ENCODE results near the gene SLC12A8. TPM values are rescaled to one million over a fixed set of nuclear protein-coding genes. Genes with fewer than 3 reads are reported as not detected.

The SLC12A8 gene
- total and polyA plus RNA-seq, 2 donors (not counting 1 experiment from before 2014, with no cell fraction given) = 0.57 to 1.1 TPM

DNA sequence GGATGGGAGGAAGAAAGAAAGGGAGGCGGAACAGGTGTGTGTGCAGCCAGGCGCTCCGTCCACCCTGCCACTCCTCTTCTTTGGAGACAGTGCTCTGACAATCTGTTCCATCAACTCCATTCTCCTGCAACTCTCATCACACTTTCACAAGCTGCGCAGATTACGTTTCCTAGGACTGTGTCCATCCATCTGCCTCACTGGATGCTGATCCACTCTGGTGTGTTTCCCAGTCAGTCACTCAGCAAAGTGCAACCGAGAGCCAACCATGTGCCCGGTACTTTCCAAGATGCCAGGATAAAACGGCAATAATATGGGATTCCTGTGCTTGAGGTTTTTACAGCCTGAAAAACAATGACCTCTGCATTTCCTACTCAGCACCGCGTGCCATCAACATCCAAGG lies 59.6 kb downstream of the SLC12A8 start:
- no peak for DNase-seq
- Histone ChIP-seq H3K4me3 (ENCODE audit: control extremely low read depth in 1 of 5, extremely low read depth in 1 of 5, insufficient read depth in 1 of 5, low read depth in 2 of 5, low read length in 4 of 5) (no peak overlapping the region), H3K79me2 (ENCODE audit: control insufficient read depth, insufficient read depth, low read length) (no peaks in the 10 kb centered on the region), H3K27ac (ENCODE audit: low read length in 2 of 2) (no peak overlapping the region), H3K9ac (ENCODE audit: low read length) (no peak overlapping the region), H3K9me3 (ENCODE audit: control extremely low read depth in 1 of 3, control insufficient read depth in 2 of 3, insufficient read depth in 1 of 3, low read length in 2 of 3) (peaks cover 0 to 11% (median 0%) of the 10 kb centered on the region in 3 donors), H3K4me2 (replicated peaks; ENCODE audit: low read depth, low read length, poor library complexity, severe bottlenecking) (no peak overlapping the region), H3K36me3 (replicated peaks in 1 of 2; ENCODE audit: control extremely low read depth in 1 of 2, control insufficient read depth in 1 of 2, extremely low read depth in 1 of 2, insufficient read depth in 2 of 2, low read length in 1 of 2) (no peaks in the 10 kb centered on the region), H4K20me1 (ENCODE audit: control insufficient read depth, insufficient read depth, low read length, poor library complexity, severe bottlenecking) (no peaks in the 10 kb centered on the region), H3K4me1 (ENCODE audit: control insufficient read depth in 2 of 2, insufficient read depth in 2 of 2, low read length in 2 of 2) (peaks cover 22 to 42% of the 10 kb centered on the region in 2 donors), H3K27me3 (replicated peaks in 1 of 4; ENCODE audit: control extremely low read depth in 1 of 4, control insufficient read depth in 3 of 4, insufficient read depth in 4 of 4, low read length in 3 of 4) (no peaks in the 10 kb centered on the region), H2AFZ (ENCODE audit: insufficient read depth, low read depth, low read length, poor library complexity, severe bottlenecking) (no peak overlapping the region)
- Mint-ChIP-seq H3K27ac (no peak overlapping the region), H3K4me1 (peaks cover 29% of the 10 kb centered on the region), H3K27me3 (no peaks in the 10 kb centered on the region), H3K4me3 (no peak overlapping the region), H3K9me3 (ENCODE audit: insufficient read depth) (no peaks in the 10 kb centered on the region)
- over 99% methylated on average over 9 of the region's 10 CpGs for WGBS (ENCODE audit: insufficient coverage)
- no peak for TF ChIP-seq CTCF (IDR thresholded peaks at IDR 0.05)
- TF ChIP-seq EZH2 (IDR thresholded peaks at IDR 0.05; ENCODE audit: borderline replicate concordance, insufficient read depth, low read depth, low read length, poor library complexity, severe bottlenecking) = no peak
- POLR2A ChIA-PET = no interaction called here
- ATAC-seq (ENCODE audit: low read depth) = no peak
- CTCF ChIA-PET = no interaction called here
- intact Hi-C loops (cut with micrococcal nuclease) = no loop called here

DNA sequence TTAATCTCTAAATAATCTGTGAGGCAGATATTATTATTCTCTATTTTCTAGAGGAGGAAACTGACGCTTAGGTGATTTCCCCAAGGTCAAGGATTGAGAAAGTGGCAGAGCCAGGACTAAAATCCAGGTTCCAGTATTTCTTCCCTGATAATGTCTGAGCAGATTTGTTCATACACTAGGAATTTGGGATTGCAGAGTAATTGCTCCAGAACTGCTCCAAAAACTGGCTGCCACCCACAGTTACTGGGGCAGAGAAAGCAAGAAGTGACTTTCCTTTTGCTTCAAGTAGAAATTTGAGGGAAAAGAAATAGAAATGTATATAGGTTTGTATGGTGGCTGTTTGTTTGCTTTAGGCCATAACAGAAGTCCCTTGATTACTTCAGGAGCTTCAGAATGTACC lies 60.6 kb downstream of the SLC12A8 start:
- ATAC-seq (ENCODE audit: low read depth) (no peak), DNase-seq (no peak)
- H3K4me1 ChIP-seq (ENCODE audit: control insufficient read depth in 2 of 2, insufficient read depth in 2 of 2, low read length in 2 of 2) = peaks cover 32 to 53% of the 10 kb centered on the region in 2 donors
- no peak overlapping the region for H3K4me2 ChIP-seq (replicated peaks; ENCODE audit: low read depth, low read length, poor library complexity, severe bottlenecking)
- ChIA-PET CTCF (no interaction called here), POLR2A (no interaction called here)
- intact Hi-C loops (cut with micrococcal nuclease) = no loop called here
- no CpG with 5 or more reads among the region's 1 CpG for WGBS (ENCODE audit: insufficient coverage)
- Mint-ChIP-seq H3K9me3 (ENCODE audit: insufficient read depth) (no peaks in the 10 kb centered on the region), H3K4me3 (no peak overlapping the region), H3K4me1 (peaks cover 40% of the 10 kb centered on the region), H3K27me3 (no peaks in the 10 kb centered on the region), H3K27ac (no peak overlapping the region)
- H3K9me3 ChIP-seq (ENCODE audit: control extremely low read depth in 1 of 3, control insufficient read depth in 2 of 3, insufficient read depth in 1 of 3, low read length in 2 of 3) = peaks cover 0 to 11% (median 0%) of the 10 kb centered on the region in 3 donors
- no peak overlapping the region for H3K9ac ChIP-seq (ENCODE audit: low read length)
- no peak overlapping the region for H2AFZ ChIP-seq (ENCODE audit: insufficient read depth, low read depth, low read length, poor library complexity, severe bottlenecking)
- no peaks in the 10 kb centered on the region for H4K20me1 ChIP-seq (ENCODE audit: control insufficient read depth, insufficient read depth, low read length, poor library complexity, severe bottlenecking)
- H3K4me3 ChIP-seq (ENCODE audit: control extremely low read depth in 1 of 5, extremely low read depth in 1 of 5, insufficient read depth in 1 of 5, low read depth in 2 of 5, low read length in 4 of 5) = no peak overlapping the region
- H3K36me3 ChIP-seq (replicated peaks in 1 of 2; ENCODE audit: control extremely low read depth in 1 of 2, control insufficient read depth in 1 of 2, extremely low read depth in 1 of 2, insufficient read depth in 2 of 2, low read length in 1 of 2) = no peaks in the 10 kb centered on the region
- no peak for TF ChIP-seq EZH2 (IDR thresholded peaks at IDR 0.05; ENCODE audit: borderline replicate concordance, insufficient read depth, low read depth, low read length, poor library complexity, severe bottlenecking)
- no peak for TF ChIP-seq CTCF (IDR thresholded peaks at IDR 0.05)
- H3K27ac ChIP-seq (ENCODE audit: low read length in 2 of 2) = no peak overlapping the region
- no peaks in the 10 kb centered on the region for H3K79me2 ChIP-seq (ENCODE audit: control insufficient read depth, insufficient read depth, low read length)
- H3K27me3 ChIP-seq (replicated peaks in 1 of 4; ENCODE audit: control extremely low read depth in 1 of 4, control insufficient read depth in 3 of 4, insufficient read depth in 4 of 4, low read length in 3 of 4) = no peaks in the 10 kb centered on the region

All from B cell (primary cell).